Small intestine (tissue), 7 donors: ENCODE data around the gene ZNF804B. TPM values are rescaled to one million over a fixed set of nuclear protein-coding genes. Genes with fewer than 3 reads are reported as not detected.

Experiments
- DNase-seq, 2 donors: peaks; one replicate each; pipeline versions ENCODE4 v3.0.0 to v3.0.0-alpha.2; 2013
- FAIRE-seq: peaks from 2 replicates; lab custom pipeline; 2012; peaks lifted over from hg19 to GRCh38; lab: Jason Lieb, UNC
- H3K27ac ChIP-seq, 3 donors: one replicate each; pipeline ENCODE4 v1.5.1; 2013; ENCODE audit warnings: low read length in 2 of 3, mild to moderate bottlenecking in 2 of 3, control low read depth in 1 of 3, inconsistent platforms in 1 of 3, low read depth in 1 of 3, moderate library complexity in 1 of 3
- H3K27me3 ChIP-seq, 3 donors: one replicate each; pipeline ENCODE4 v1.6.1; 2013; ENCODE audit warnings: low read length in 3 of 3, inconsistent platforms in 1 of 3; ENCODE audit not compliant: control insufficient read depth in 3 of 3, insufficient read depth in 3 of 3
- H3K36me3 ChIP-seq, 3 donors: one replicate each; pipeline ENCODE4 v1.6.1; 2013; ENCODE audit warnings: low read length in 3 of 3, inconsistent platforms in 1 of 3, low read depth in 1 of 3, mild to moderate bottlenecking in 1 of 3, moderate library complexity in 1 of 3; ENCODE audit not compliant: control insufficient read depth in 3 of 3, insufficient read depth in 2 of 3
- H3K4me1 ChIP-seq, 3 donors: one replicate each; pipeline ENCODE4 v1.6.1; 2013; ENCODE audit warnings: low read length in 2 of 3, inconsistent platforms in 1 of 3, low read depth in 1 of 3, mild to moderate bottlenecking in 1 of 3, moderate library complexity in 1 of 3; ENCODE audit not compliant: control insufficient read depth in 3 of 3, insufficient read depth in 2 of 3
- H3K4me3 ChIP-seq, 3 donors: one replicate each; pipeline ENCODE4 v1.5.1; 2013; ENCODE audit warnings: low read length in 3 of 3, control low read depth in 1 of 3, inconsistent platforms in 1 of 3, low read depth in 1 of 3, mild to moderate bottlenecking in 1 of 3, moderate library complexity in 1 of 3
- H3K9me3 ChIP-seq, 2 donors: one replicate each; pipeline ENCODE4 v1.6.1; 2013; ENCODE audit warnings: low read depth in 1 of 2, low read length in 1 of 2; ENCODE audit not compliant: control insufficient read depth in 2 of 2, insufficient read depth in 1 of 2
- WGBS, 3 donors: extraction: QIAGEN DNeasy Blood & Tissue Kit; methylation state at CpG; one replicate each; pipeline ENCODE4 v1.1.7; 2013; 5-methylcytosine and 5-hydroxymethylcytosine counted together
- polyA plus RNA-seq, 4 donors: library from polyadenylated mRNA; stranded (reverse) in 3 of 4; unstranded in 1 of 4; fragments of 200-250 nt in 3 of 4; fragments of 120-200 nt in 1 of 4; gene quantifications; one replicate each; pipeline versions ENCODE4 v1.2.1 to v1.2.3, GENCODE V29; 2013
- donor health status: healthy with polysubstance abuse.
- donor health status: control.
- donor health status: control.
- donor health status: Bipolar disorder and iron deficiency.
- donor health status: healthy.

Gene ZNF804B
- polyA plus RNA-seq, 4 donors = 0.03 to 0.12 TPM; not detected in 2

DNA sequence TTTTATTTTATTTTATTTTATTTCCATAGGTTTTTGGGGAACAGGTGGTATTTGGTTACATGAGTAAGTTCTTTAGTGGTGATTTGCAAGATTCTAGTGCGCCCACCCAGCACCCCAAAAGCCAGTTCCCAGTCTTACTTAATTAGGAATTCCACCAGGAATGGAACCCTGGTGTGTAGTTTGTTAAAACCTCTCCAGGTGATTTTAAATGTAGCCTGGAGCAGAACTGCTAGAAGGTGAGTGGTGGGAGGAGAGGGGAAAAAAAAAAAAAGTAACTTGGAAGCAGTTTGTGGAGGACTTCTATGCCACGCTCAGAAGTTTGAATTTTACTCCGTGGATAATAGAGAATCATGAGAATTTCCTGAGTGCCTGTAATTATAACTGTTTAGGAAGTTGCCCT is 41.5 kb downstream of the ZNF804B start:
- DNase-seq (no peak), FAIRE-seq (no peak)
- Histone ChIP-seq H3K4me3 (no peak overlapping the region), H3K9me3 (no peaks in the 10 kb centered on the region), H3K27me3 (no peaks in the 10 kb centered on the region), H3K27ac (no peak overlapping the region), H3K4me1 (no peaks in the 10 kb centered on the region), H3K36me3 (no peaks in the 10 kb centered on the region)
- WGBS, 3 donors = 70 to 76% (median 73%) methylated on average over 3 of the region's 3 CpGs

DNA sequence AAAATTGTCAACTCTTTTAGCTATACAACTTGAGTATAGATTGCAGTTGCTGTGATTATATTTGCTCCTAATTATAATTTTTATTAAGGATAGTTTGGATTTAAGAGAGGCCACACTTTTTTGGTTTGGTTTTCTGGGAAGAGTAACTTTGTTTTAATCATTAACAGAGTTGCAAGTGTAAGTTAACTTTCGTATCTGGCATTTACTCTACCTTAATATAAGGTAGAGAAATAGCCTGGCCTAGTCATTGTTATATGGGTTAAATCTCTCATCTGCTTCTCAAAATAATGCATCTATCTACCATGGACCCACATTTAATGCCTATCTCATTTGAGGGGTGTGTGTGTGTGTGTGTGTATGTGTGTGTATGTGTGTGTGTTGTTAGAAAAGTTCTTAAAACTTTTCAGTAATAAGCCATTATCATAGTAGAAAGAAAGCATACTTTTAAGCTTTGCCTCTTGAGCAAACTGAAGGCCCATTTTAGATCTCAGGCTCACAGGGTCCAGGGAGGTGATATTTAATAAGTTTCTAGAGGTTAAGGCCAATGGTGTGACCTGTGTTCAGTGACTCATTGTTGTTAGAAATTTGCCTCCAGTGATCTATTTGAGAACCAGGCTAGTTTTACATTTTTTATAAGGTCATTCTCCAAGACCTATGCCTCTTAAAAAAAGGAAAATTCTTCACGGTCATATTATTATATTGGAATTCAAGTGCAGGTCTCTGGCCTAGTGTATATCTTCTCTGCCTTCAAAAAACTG is 47.0 kb downstream of the ZNF804B start:
- Histone ChIP-seq H3K36me3 (no peaks in the 10 kb centered on the region), H3K4me3 (no peak overlapping the region), H3K27me3 (no peaks in the 10 kb centered on the region), H3K4me1 (no peaks in the 10 kb centered on the region), H3K27ac (no peak overlapping the region), H3K9me3 (no peaks in the 10 kb centered on the region)
- DNase-seq = no peak
- WGBS, 3 donors = 55 to 76% (median 63%) methylated on average over 2 of the region's 2 CpGs
- no peak for FAIRE-seq

GRCh38 chr7:88818552-88818951 is 59.1 kb downstream of the ZNF804B start:
- H3K27me3 ChIP-seq = no peaks in the 10 kb centered on the region
- FAIRE-seq (no peak), DNase-seq (peak in 1 of 2 donors; percentile 3)
- H3K9me3 ChIP-seq = no peaks in the 10 kb centered on the region
- no peak overlapping the region for H3K4me3 ChIP-seq
- H3K4me1 ChIP-seq = no peaks in the 10 kb centered on the region
- no peaks in the 10 kb centered on the region for H3K36me3 ChIP-seq
- no peak overlapping the region for H3K27ac ChIP-seq

- no peak for FAIRE-seq
- WGBS, 3 donors = 66 to 74% (median 71%) methylated on average over 3 of the region's 3 CpGs
Observed at GRCh38 chr7:88826222-88826621, 66.7 kb downstream of the ZNF804B start.

GRCh38 chr7:88835147-88835728 is 75.7 kb downstream of the ZNF804B start:
- DNase-seq (peak; percentile 9 to 45), FAIRE-seq (no peak)
- Histone ChIP-seq H3K4me3 (no peak overlapping the region), H3K36me3 (no peaks in the 10 kb centered on the region), H3K27me3 (no peaks in the 10 kb centered on the region), H3K27ac (no peak overlapping the region), H3K4me1 (no peaks in the 10 kb centered on the region), H3K9me3 (no peaks in the 10 kb centered on the region)
- 21 to 25% (median 24%) methylated on average over 3 of the region's 3 CpGs for WGBS, 3 donors

More at GRCh38 chr7:88826222-88826621, 66.7 kb downstream of the ZNF804B start:
- DNase-seq = no peak
- Histone ChIP-seq H3K4me1 (no peaks in the 10 kb centered on the region), H3K9me3 (no peaks in the 10 kb centered on the region), H3K27ac (no peak overlapping the region), H3K27me3 (no peaks in the 10 kb centered on the region), H3K4me3 (no peak overlapping the region), H3K36me3 (no peaks in the 10 kb centered on the region)

DNA sequence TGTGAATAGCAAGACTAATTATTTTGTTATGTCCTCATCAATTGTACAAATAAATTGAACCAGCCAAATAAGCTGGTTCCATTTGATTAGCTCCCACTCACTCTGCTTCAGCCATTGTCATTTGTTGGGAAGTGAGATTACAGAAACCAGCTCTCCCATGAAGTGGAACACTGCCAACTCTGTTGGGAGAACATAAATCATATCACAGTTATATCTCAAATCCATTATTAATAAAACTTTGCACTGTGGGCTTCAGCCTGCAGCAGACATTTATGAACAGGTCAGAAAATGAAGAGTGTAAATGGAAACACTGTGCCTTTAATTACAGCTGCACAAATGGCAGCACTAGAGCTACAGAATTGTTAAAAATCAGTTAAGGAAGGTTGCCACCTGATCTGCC is 82.7 kb downstream of the ZNF804B start:
- DNase-seq (no peak), FAIRE-seq (no peak)
- H3K36me3 ChIP-seq = no peaks in the 10 kb centered on the region
- no peak overlapping the region for H3K4me3 ChIP-seq
- no peaks in the 10 kb centered on the region for H3K4me1 ChIP-seq
- no peaks in the 10 kb centered on the region for H3K9me3 ChIP-seq
- no peak overlapping the region for H3K27ac ChIP-seq
- H3K27me3 ChIP-seq = no peaks in the 10 kb centered on the region

- DNase-seq (no peak), FAIRE-seq (no peak)
- no peaks in the 10 kb centered on the region for H3K36me3 ChIP-seq
- no peak overlapping the region for H3K4me3 ChIP-seq
- H3K9me3 ChIP-seq = no peaks in the 10 kb centered on the region
- H3K4me1 ChIP-seq = no peaks in the 10 kb centered on the region
- no peak overlapping the region for H3K27ac ChIP-seq
- H3K27me3 ChIP-seq = no peaks in the 10 kb centered on the region
- WGBS, 3 donors = 67 to 90% (median 85%) methylated on average over 12 of the region's 12 CpGs
Observed at GRCh38 chr7:88845091-88845490, 85.6 kb downstream of the ZNF804B start.

DNA sequence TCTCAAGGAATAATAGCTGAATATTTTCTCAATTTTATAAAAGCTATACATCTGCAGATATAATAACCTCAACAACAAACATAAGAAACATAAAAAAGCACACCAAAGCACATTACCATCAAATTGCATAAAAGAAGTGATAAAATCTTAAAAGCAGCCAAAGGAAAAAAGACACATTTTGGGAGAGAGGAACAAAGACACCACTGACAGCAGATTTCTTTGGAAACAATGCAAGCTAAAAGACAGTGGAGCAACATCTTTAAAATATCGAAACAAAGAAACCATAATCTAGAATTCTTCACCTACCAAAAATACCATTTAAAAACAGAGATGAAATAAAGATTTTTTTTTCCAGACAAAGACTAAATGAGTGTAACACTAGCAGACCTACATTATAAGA is 91.7 kb downstream of the ZNF804B start:
- Histone ChIP-seq H3K9me3 (no peaks in the 10 kb centered on the region), H3K4me1 (no peaks in the 10 kb centered on the region), H3K27ac (no peak overlapping the region), H3K36me3 (no peaks in the 10 kb centered on the region), H3K4me3 (no peak overlapping the region), H3K27me3 (no peaks in the 10 kb centered on the region)
- 85 to 92% (median 89%) methylated on average over 1 of the region's 1 CpG for WGBS, 3 donors
- FAIRE-seq (no peak), DNase-seq (no peak)

DNA sequence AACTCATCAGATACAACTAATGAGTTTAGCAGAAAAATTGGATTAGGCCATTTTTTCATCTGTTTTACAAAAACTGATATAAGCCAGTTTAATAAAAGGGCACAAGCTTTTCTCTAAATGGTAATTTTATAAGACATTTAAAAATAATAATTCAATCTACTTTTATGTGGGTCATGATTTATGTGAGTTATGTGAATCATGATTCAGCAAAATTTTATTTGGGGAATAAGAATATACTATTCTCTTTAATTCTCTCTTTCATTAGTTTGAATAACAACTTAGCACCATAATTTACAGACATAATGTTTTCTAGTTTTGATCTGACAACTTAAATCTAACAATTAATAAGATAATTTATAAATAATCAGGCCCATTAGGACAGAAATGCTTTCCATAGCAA is 99.8 kb downstream of the ZNF804B start:
- H3K4me3 ChIP-seq = no peak overlapping the region
- H3K9me3 ChIP-seq = no peaks in the 10 kb centered on the region
- DNase-seq (no peak), FAIRE-seq (no peak)
- H3K27me3 ChIP-seq = no peaks in the 10 kb centered on the region
- H3K27ac ChIP-seq = no peak overlapping the region
- H3K4me1 ChIP-seq = no peaks in the 10 kb centered on the region
- no peaks in the 10 kb centered on the region for H3K36me3 ChIP-seq
